HepG2 (cell line): ENCODE data around the gene MYL6. TPM values are rescaled to one million over a fixed set of nuclear protein-coding genes. Genes with fewer than 3 reads are reported as not detected.

ENCODE experiments used
- ATAC-seq: fragments of 200-7000 bp; cut with Tn5 transposase; 3 replicates; pipeline ENCODE4 v1.9.1; 2020; ENCODE audit warnings: mild to moderate bottlenecking, moderate library complexity
- BruUV-seq: library from RNA; stranded (reverse); fragments of 400-500 nt; replicated peaks from 2 replicates; lab custom pipeline; 2021; lab: Mats Ljungman, UMichigan
- CTCF ChIA-PET: fragments of 300-600 bp; formaldehyde crosslinking; extraction: SDS; loops from one replicate; lab custom pipeline; 2021; ENCODE audit warnings: low total read pairs, inconsistent platforms, low intra/inter-chr PET ratio; lab: Yijun Ruan, JAX
- POLR2A ChIA-PET: fragments of 350-600 bp; sonication (Branson Sonifier 250); formaldehyde crosslinking; loops from one replicate; lab custom pipeline; 2020; ENCODE audit warnings: antibody characterized with exemption, inconsistent platforms; lab: Yijun Ruan, JAX
- DNase-seq: peaks from one replicate; pipeline ENCODE4 v3.0.0-alpha.2; 2015; ENCODE audit warnings: low spot score
- FAIRE-seq: peaks from 3 replicates; lab custom pipeline; 2011; peaks lifted over from hg19 to GRCh38; lab: Jason Lieb, UNC
- H2AFZ ChIP-seq: one replicate; pipeline ENCODE4 v1.6.1; 2011; ENCODE audit warnings: low read length, inconsistent platforms
- H3K27ac ChIP-seq: fragments of 300-600 bp; 3 replicates; pipeline ENCODE4 v1.8.0; 2011; ENCODE audit warnings: mixed run types, mild to moderate bottlenecking, mixed read lengths, low read length, inconsistent platforms; ENCODE audit not compliant: insufficient read depth; ENCODE audit errors: extremely low read length
- H3K27me3 ChIP-seq, 2 experiments: fragments of 200-600 bp in 1 of 2; 2 replicates in 1 of 2; 3 replicates in 1 of 2; pipeline versions ENCODE4 v1.6.0 to v1.8.0; 2011; ENCODE audit warnings: low read length in 2 of 2, mild to moderate bottlenecking in 2 of 2, moderate library complexity in 2 of 2, inconsistent platforms in 1 of 2; ENCODE audit not compliant: insufficient read depth in 2 of 2, control insufficient read depth in 1 of 2
- H3K36me3 ChIP-seq, 2 experiments: fragments of 200-600 bp in 1 of 2; replicated peaks in 1 of 2; 2 replicates in 1 of 2; 3 replicates in 1 of 2; pipeline versions ENCODE4 v1.5.1 to v1.8.0; 2011; ENCODE audit warnings: low read length in 2 of 2, inconsistent platforms in 1 of 2; ENCODE audit not compliant: insufficient read depth in 2 of 2, control insufficient read depth in 1 of 2
- H3K4me1 ChIP-seq: 2 replicates; pipeline ENCODE4 v1.5.1; 2012; ENCODE audit warnings: low read length, inconsistent platforms; ENCODE audit not compliant: insufficient read depth
- H3K4me2 ChIP-seq: 2 replicates; pipeline ENCODE4 v1.6.0; 2011; ENCODE audit warnings: low read depth, low read length, inconsistent platforms
- H3K4me3 ChIP-seq, 3 experiments: fragments of 200-600 bp in 1 of 3; sonication (generic), shearing (Covaris generic) in 1 of 3; replicated peaks in 1 of 3; 2 replicates each; pipeline ENCODE4 v1.5.1; 2011 to 2016; ENCODE audit warnings: low read length in 3 of 3, inconsistent platforms in 2 of 3, low read depth in 2 of 3, mild to moderate bottlenecking in 2 of 3, control low read depth in 1 of 3, mixed read lengths in 1 of 3; ENCODE audit not compliant: insufficient read depth in 1 of 3
- H3K79me2 ChIP-seq: one replicate; pipeline ENCODE4 v1.6.1; 2011; ENCODE audit warnings: low read length, inconsistent platforms; ENCODE audit not compliant: insufficient read depth
- H3K9ac ChIP-seq: 2 replicates; pipeline ENCODE4 v1.6.0; 2011; ENCODE audit warnings: mild to moderate bottlenecking, low read depth, low read length, inconsistent platforms; ENCODE audit not compliant: insufficient read depth
- H3K9me3 ChIP-seq: 2 replicates; pipeline ENCODE4 v1.5.1; 2012; ENCODE audit warnings: mild to moderate bottlenecking, low read length
- H4K20me1 ChIP-seq: 2 replicates; pipeline ENCODE4 v1.6.0; 2011; ENCODE audit warnings: inconsistent platforms, mild to moderate bottlenecking, low read length, moderate library complexity; ENCODE audit not compliant: insufficient read depth
- ELF1 ChIP-seq: sonication (generic); formaldehyde crosslinking; IDR thresholded peaks from 2 replicates; pipeline ENCODE4 v1.4.0; 2020; ENCODE audit warnings: missing genetic modification reagents
- GATAD2A ChIP-seq: IDR thresholded peaks from 2 replicates; pipeline ENCODE4 v1.6.1; 2016
- ISX ChIP-seq: sonication (generic); formaldehyde crosslinking; conservative IDR thresholded peaks from 2 replicates; pipeline ENCODE4 v1.5.0; 2020; ENCODE audit warnings: missing genetic modification reagents
- MZF1 ChIP-seq: sonication (generic); formaldehyde crosslinking; IDR thresholded peaks from 2 replicates; pipeline ENCODE4 v1.8.1; 2023; ENCODE audit warnings: mild to moderate bottlenecking, missing genetic modification reagents, borderline replicate concordance
- NFE2L1 ChIP-seq: sonication (generic); formaldehyde crosslinking; IDR thresholded peaks from 2 replicates; pipeline ENCODE4 v1.4.0; 2020; ENCODE audit warnings: missing genetic modification reagents, mild to moderate bottlenecking, borderline replicate concordance
- PPARG ChIP-seq: conservative IDR thresholded peaks from 2 replicates; pipeline ENCODE4 v1.6.1; 2016; ENCODE audit warnings: missing biosample characterization, missing genetic modification reagents
- REXO4 ChIP-seq: sonication (generic); formaldehyde crosslinking; IDR thresholded peaks from 2 replicates; pipeline ENCODE4 v1.8.0; 2022; ENCODE audit warnings: missing genetic modification reagents, mild to moderate bottlenecking, borderline replicate concordance
- ZKSCAN8 ChIP-seq: IDR thresholded peaks from 2 replicates; pipeline ENCODE4 v1.6.1; 2016; ENCODE audit warnings: borderline replicate concordance, missing genetic modification reagents, missing compliant biosample characterization
- ZNF382 ChIP-seq: sonication (generic); formaldehyde crosslinking; IDR thresholded peaks from 2 replicates; pipeline ENCODE4 v1.5.0; 2020; ENCODE audit warnings: missing genetic modification reagents, mild to moderate bottlenecking, borderline replicate concordance
- ZNF652 ChIP-seq: IDR thresholded peaks from 2 replicates; pipeline ENCODE4 v1.6.1; 2016; ENCODE audit warnings: low read depth, borderline replicate concordance
- WGBS: methylation state at CpG from one replicate; pipeline ENCODE4 v1.1.6; 2017; ENCODE audit warnings: low lambda C conversion rate; 5-methylcytosine and 5-hydroxymethylcytosine counted together
- in situ Hi-C: cut with HindIII; loops from 2 replicates; pipeline ENCODE4 v1.10.0; 2017; ENCODE audit warnings: low pct_unique_long_range_greater_than_20kb; ENCODE audit not compliant: extremely low pct_ligation_motif_present
- intact Hi-C: fragments of 100-400 bp; cut with micrococcal nuclease; formaldehyde crosslinking; loops from one replicate; pipeline ENCODE4 v1.10.0; 2022; ENCODE audit not compliant: unreplicated experiment
- polyA plus RNA-seq, 8 experiments: library from polyadenylated mRNA; depleted of rRNA in 3 of 8; stranded (reverse) in 7 of 8; unstranded in 1 of 8; fragments of >200 nt; fragmentation: Illumina TruSeq in 4 of 8; extraction: Trizol in 4 of 8; gene quantifications; 2 replicates each; pipeline versions ENCODE4 v1.2.1 to v1.2.3, GENCODE V29; 2011 to 2016; ENCODE audit warnings: low read depth in 4 of 8, missing spikeins in 1 of 8, mixed read lengths in 1 of 8; ENCODE audit not compliant: insufficient read depth in 1 of 8
- total RNA-seq, 5 experiments: library from RNA; depleted of rRNA; stranded (reverse); fragments of >200 nt; fragmentation: Illumina TruSeq; extraction: Trizol; gene quantifications; 2 replicates each; pipeline ENCODE4 v1.2.3, GENCODE V29; 2016; ENCODE audit warnings: low read depth in 1 of 5
- TF ChIP-seq, protein P1 (sequence below): sonication (generic); formaldehyde crosslinking; IDR thresholded peaks from 2 replicates; pipeline ENCODE4 v1.4.0; 2020; ENCODE audit warnings: missing genetic modification reagents
- TF ChIP-seq, protein P2 (sequence below): sonication (generic); formaldehyde crosslinking; IDR thresholded peaks from 2 replicates; pipeline ENCODE4 v1.5.0; 2020; ENCODE audit warnings: mild to moderate bottlenecking, missing genetic modification reagents
- TF ChIP-seq, protein P3 (sequence below): sonication (generic); formaldehyde crosslinking; IDR thresholded peaks from 2 replicates; pipeline ENCODE4 v1.8.1; 2023; ENCODE audit warnings: missing genetic modification reagents, mild to moderate bottlenecking, borderline replicate concordance
- TF ChIP-seq, protein P4 (sequence below): sonication (generic); formaldehyde crosslinking; IDR thresholded peaks from 2 replicates; pipeline ENCODE4 v1.4.0; 2020; ENCODE audit warnings: low read depth, mild to moderate bottlenecking, missing genetic modification reagents

MYL6 gene
- total and polyA plus RNA-seq, 2 of the 13 experiments (the other 11 are each of a cell fraction or from before 2014, with no cell fraction given), result 1,127 to 1,192 TPM

GRCh38 chr12:56189918-56190694 is 31.9 kb downstream of the MYL6 start:
- ATAC-seq (peak; percentile 71), DNase-seq (peak; percentile 83), FAIRE-seq (no peak)
- no peaks in the 10 kb centered on the region for H4K20me1 ChIP-seq
- H3K27me3 ChIP-seq, result no peaks in the 10 kb centered on the region; a peak in 1 of 5 replicates
- peak overlapping the region; percentile 76 for H2AFZ ChIP-seq
- CTCF ChIA-PET, result interaction anchor here (1.1 to 2.7 kb wide), 4 partner anchors 32 to 71 kb away, joined by 3 to 49 read pairs (median 14); partner anchors contain the start of genes ESYT1, MYL6, MYL6B and ZC3H10
- peaks cover 34% of the 10 kb centered on the region for H3K4me1 ChIP-seq
- H3K79me2 ChIP-seq, result peaks cover 19% of the 10 kb centered on the region
- H3K4me3 ChIP-seq, result peak overlapping the region; percentile 76 to 94 (median 93)
- POLR2A ChIA-PET, result interaction anchor here (0.7 to 3.6 kb wide), 19 partner anchors 9 to 298 kb away, joined by 3 to 48 read pairs (median 5); partner anchors contain the start of genes CNPY2, ESYT1, GLS2 and MYL6
- 1% methylated on average over 41 of the region's 42 CpGs for WGBS
- H3K27ac ChIP-seq, result peak overlapping the region; percentile 74
- intact Hi-C loops (loop anchor here (1.0 to 5.0 kb wide), 4 partner anchors 33 to 272 kb away; partner anchors contain the start of gene MYL6), in situ Hi-C loops (loop anchor here (5.0 to 10.0 kb wide), 3 partner anchors 63 to 275 kb away; partner anchors contain the start of genes ANKRD52, ESYT1 and SPRYD4)
- peak overlapping the region; percentile 86 for H3K4me2 ChIP-seq
- H3K9me3 ChIP-seq, result no peaks in the 10 kb centered on the region
- no TSS peak for BruUV-seq
- H3K9ac ChIP-seq, result peak overlapping the region; percentile 76
- peaks cover 0 to 8% of the 10 kb centered on the region in 2 experiments; a peak in 2 of 5 replicates for H3K36me3 ChIP-seq
- TF ChIP-seq ZNF652 (CRISPR knock-in tag) (peak; percentile 45; the same call in 1 of the 2 replicates), PPARG (CRISPR knock-in tag) (no peak), ELF1 (peak; percentile 95), NFE2L1 (no peak), ZNF382 (CRISPR knock-in tag) (no peak), REXO4 (CRISPR knock-in tag) (no peak), ISX (CRISPR knock-in tag) (0 out of 2 replicates have a peak, but pooled peaks have one; percentile 9), GATAD2A (CRISPR knock-in tag) (peak; percentile 40; the same call in 1 of the 2 replicates), MZF1 (CRISPR knock-in tag) (0 out of 2 replicates have a peak, but pooled peaks have one; percentile 60), ZKSCAN8 (CRISPR knock-in tag) (peak; percentile 48; the same call in 1 of the 2 replicates)
- TF ChIP-seq, protein P1, sequence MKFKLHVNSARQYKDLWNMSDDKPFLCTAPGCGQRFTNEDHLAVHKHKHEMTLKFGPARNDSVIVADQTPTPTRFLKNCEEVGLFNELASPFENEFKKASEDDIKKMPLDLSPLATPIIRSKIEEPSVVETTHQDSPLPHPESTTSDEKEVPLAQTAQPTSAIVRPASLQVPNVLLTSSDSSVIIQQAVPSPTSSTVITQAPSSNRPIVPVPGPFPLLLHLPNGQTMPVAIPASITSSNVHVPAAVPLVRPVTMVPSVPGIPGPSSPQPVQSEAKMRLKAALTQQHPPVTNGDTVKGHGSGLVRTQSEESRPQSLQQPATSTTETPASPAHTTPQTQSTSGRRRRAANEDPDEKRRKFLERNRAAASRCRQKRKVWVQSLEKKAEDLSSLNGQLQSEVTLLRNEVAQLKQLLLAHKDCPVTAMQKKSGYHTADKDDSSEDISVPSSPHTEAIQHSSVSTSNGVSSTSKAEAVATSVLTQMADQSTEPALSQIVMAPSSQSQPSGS (CRISPR knock-in tag), result peak; percentile 58; the same call in 1 of the 2 replicates
- TF ChIP-seq, protein P2, sequence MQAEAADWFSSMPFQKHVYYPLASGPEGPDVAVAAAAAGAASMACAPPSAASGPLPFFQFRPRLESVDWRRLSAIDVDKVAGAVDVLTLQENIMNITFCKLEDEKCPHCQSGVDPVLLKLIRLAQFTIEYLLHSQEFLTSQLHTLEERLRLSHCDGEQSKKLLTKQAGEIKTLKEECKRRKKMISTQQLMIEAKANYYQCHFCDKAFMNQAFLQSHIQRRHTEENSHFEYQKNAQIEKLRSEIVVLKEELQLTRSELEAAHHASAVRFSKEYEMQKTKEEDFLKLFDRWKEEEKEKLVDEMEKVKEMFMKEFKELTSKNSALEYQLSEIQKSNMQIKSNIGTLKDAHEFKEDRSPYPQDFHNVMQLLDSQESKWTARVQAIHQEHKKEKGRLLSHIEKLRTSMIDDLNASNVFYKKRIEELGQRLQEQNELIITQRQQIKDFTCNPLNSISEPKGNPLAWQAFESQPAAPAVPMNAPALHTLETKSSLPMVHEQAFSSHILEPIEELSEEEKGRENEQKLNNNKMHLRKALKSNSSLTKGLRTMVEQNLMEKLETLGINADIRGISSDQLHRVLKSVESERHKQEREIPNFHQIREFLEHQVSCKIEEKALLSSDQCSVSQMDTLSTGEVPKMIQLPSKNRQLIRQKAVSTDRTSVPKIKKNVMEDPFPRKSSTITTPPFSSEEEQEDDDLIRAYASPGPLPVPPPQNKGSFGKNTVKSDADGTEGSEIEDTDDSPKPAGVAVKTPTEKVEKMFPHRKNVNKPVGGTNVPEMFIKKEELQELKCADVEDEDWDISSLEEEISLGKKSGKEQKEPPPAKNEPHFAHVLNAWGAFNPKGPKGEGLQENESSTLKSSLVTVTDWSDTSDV (CRISPR knock-in tag), result peak; percentile 69; the same call in 1 of the 2 replicates
- TF ChIP-seq, protein P3, sequence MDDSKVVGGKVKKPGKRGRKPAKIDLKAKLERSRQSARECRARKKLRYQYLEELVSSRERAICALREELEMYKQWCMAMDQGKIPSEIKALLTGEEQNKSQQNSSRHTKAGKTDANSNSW, result 0 out of 2 replicates have a peak, but pooled peaks have one; percentile 41
- TF ChIP-seq, protein P4, sequence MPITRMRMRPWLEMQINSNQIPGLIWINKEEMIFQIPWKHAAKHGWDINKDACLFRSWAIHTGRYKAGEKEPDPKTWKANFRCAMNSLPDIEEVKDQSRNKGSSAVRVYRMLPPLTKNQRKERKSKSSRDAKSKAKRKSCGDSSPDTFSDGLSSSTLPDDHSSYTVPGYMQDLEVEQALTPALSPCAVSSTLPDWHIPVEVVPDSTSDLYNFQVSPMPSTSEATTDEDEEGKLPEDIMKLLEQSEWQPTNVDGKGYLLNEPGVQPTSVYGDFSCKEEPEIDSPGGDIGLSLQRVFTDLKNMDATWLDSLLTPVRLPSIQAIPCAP, result peak; percentile 25; the same call in 1 of the 2 replicates
